ENCODE results near the gene MAPK9.

MAPK9 gene

GRCh38 chr5:180291234-180291940 is 496 bp downstream of the MAPK9 start:
- peak; percentile 54 for DNase-seq

- DNase-seq = no peak
These were observed 1.2 kb downstream of the MAPK9 start for GRCh38 chr5:180290568-180291233.

- no peak for DNase-seq
These were observed 1.9 kb downstream of the MAPK9 start for GRCh38 chr5:180289966-180290365.

GRCh38 chr5:180289433-180289832 is 2.5 kb downstream of the MAPK9 start:
- DNase-seq = peak; percentile 7

- no peak for DNase-seq
These were observed 4.0 kb downstream of the MAPK9 start for GRCh38 chr5:180287868-180288267.

GRCh38 chr5:180287404-180287803 is 4.5 kb downstream of the MAPK9 start:
- DNase-seq = no peak

- no peak for DNase-seq
These were observed 7.7 kb downstream of the MAPK9 start for GRCh38 chr5:180284149-180284548.

GRCh38 chr5:180283026-180283615 is 8.8 kb downstream of the MAPK9 start:
- no peak for DNase-seq

GRCh38 chr5:180282281-180282680 is 9.6 kb downstream of the MAPK9 start:
- peak; percentile 7 for DNase-seq

- DNase-seq = peak; percentile 92
These were observed 10.2 kb downstream of the MAPK9 start for GRCh38 chr5:180281706-180282105.

GRCh38 chr5:180274695-180275094 is 17.2 kb downstream of the MAPK9 start:
- DNase-seq = no peak

- no peak for DNase-seq
These were observed 20.7 kb downstream of the MAPK9 start for GRCh38 chr5:180271221-180271620.

GRCh38 chr5:180259260-180259611 is 32.6 kb downstream of the MAPK9 start:
- DNase-seq = no peak

- no peak for DNase-seq
These were observed 38.7 kb downstream of the MAPK9 start for GRCh38 chr5:180253036-180253824.

GRCh38 chr5:180251887-180252286 is 40.0 kb downstream of the MAPK9 start:
- DNase-seq = no peak

- DNase-seq = no peak
These were observed 40.7 kb downstream of the MAPK9 start for GRCh38 chr5:180251141-180251540.

GRCh38 chr5:180250329-180250728 is 41.6 kb downstream of the MAPK9 start:
- no peak for DNase-seq

GRCh38 chr5:180241600-180241999 is 50.3 kb downstream of the MAPK9 start:
- DNase-seq = no peak

GRCh38 chr5:180238631-180239030 is 53.3 kb downstream of the MAPK9 start:
- DNase-seq = no peak

- DNase-seq = no peak
These were observed 56.0 kb downstream of the MAPK9 start for GRCh38 chr5:180235846-180236245.

- no peak for DNase-seq
These were observed 56.8 kb downstream of the MAPK9 start for GRCh38 chr5:180235077-180235476.

- no peak for DNase-seq
These were observed 57.6 kb downstream of the MAPK9 start for GRCh38 chr5:180234271-180234670.

- DNase-seq = no peak
These were observed 58.2 kb downstream of the MAPK9 start for GRCh38 chr5:180233729-180234128.

- DNase-seq = no peak
These were observed 61.9 kb downstream of the MAPK9 start for GRCh38 chr5:180230017-180230416.
